MCF 10A (cell line): ENCODE measurements around the gene NFASC. TPM values are rescaled to one million over a fixed set of nuclear protein-coding genes. Genes with fewer than 3 reads are reported as not detected.

Source experiments
- BruUV-seq: library from RNA; stranded (reverse); fragments of 400-500 nt; replicated peaks from 2 replicates; lab custom pipeline; 2021; lab: Mats Ljungman, UMichigan
- CTCF ChIA-PET: fragments of 300-600 bp; sonication (Branson Sonifier 250); formaldehyde crosslinking; extraction: SDS; loops from one replicate; lab custom pipeline; 2021; ENCODE audit warnings: antibody characterized with exemption, inconsistent platforms; lab: Yijun Ruan, JAX
- POLR2A ChIA-PET: fragments of 300-600, 350-650 bp; sonication (Branson Sonifier 250); formaldehyde crosslinking; extraction: SDS; loops from one replicate; lab custom pipeline; 2020; ENCODE audit warnings: antibody characterized with exemption, inconsistent platforms; lab: Yijun Ruan, JAX
- DNase-seq: peaks from one replicate; pipeline ENCODE4 v3.0.0-alpha.2; 2018; ENCODE audit not compliant: unreplicated experiment
- H3K27ac Mint-ChIP-seq: one replicate; pipeline ENCODE4 v1.8.0; 2022; ENCODE audit warnings: mild to moderate bottlenecking, low read depth, mixed read lengths; ENCODE audit not compliant: unreplicated experiment
- H3K27me3 Mint-ChIP-seq: one replicate; pipeline ENCODE4 v1.8.0; 2022; ENCODE audit warnings: mixed read lengths; ENCODE audit not compliant: insufficient read depth, unreplicated experiment
- H3K36me3 Mint-ChIP-seq: one replicate; pipeline ENCODE4 v1.8.0; 2022; ENCODE audit warnings: mild to moderate bottlenecking, moderate library complexity, mixed read lengths; ENCODE audit not compliant: insufficient read depth, unreplicated experiment
- H3K4me1 Mint-ChIP-seq: one replicate; pipeline ENCODE4 v1.8.0; 2022; ENCODE audit warnings: mixed read lengths; ENCODE audit not compliant: insufficient read depth, unreplicated experiment
- H3K4me3 Mint-ChIP-seq: one replicate; pipeline ENCODE4 v1.8.0; 2022; ENCODE audit warnings: mild to moderate bottlenecking, moderate library complexity, mixed read lengths; ENCODE audit not compliant: unreplicated experiment
- H3K9me3 Mint-ChIP-seq: one replicate; pipeline ENCODE4 v1.8.0; 2022; ENCODE audit warnings: mixed read lengths; ENCODE audit not compliant: unreplicated experiment
- intact Hi-C: fragments of 100-400 bp; cut with micrococcal nuclease; formaldehyde crosslinking; loops from 2 replicates; pipeline ENCODE4 v1.14.1; 2022
- total RNA-seq: library from RNA; stranded (reverse); gene quantifications from 2 replicates; pipeline ENCODE4 v1.2.3, GENCODE V29; 2022
- TF ChIP-seq, protein P1 (sequence below): fragments of 200-600 bp; IDR thresholded peaks from one replicate; pipeline ENCODE4 v1.8.0; 2022; ENCODE audit warnings: antibody characterized with exemption, mild to moderate bottlenecking; ENCODE audit not compliant: unreplicated experiment

Gene NFASC
- total RNA-seq, 1 experiment from 2014 or later, result 0.98 TPM

GRCh38 chr1:204980840-204981405 lies 110.3 kb downstream of the NFASC start:
- POLR2A ChIA-PET, result no interaction called here
- Mint-ChIP-seq H3K9me3 (no peaks in the 10 kb centered on the region), H3K27ac (no peak overlapping the region), H3K27me3 (peaks cover 62% of the 10 kb centered on the region), H3K36me3 (no peaks in the 10 kb centered on the region), H3K4me1 (no peaks in the 10 kb centered on the region), H3K4me3 (no peak overlapping the region)
- BruUV-seq, result no TSS peak
- CTCF ChIA-PET, result interaction anchor here (1.0 to 3.4 kb wide), 5 partner anchors 8 to 355 kb away, joined by 3 to 47 read pairs (median 6); no protein-coding TSS in a partner anchor
- no peak for DNase-seq
- intact Hi-C loops, result no loop called here
- TF ChIP-seq, protein P1, sequence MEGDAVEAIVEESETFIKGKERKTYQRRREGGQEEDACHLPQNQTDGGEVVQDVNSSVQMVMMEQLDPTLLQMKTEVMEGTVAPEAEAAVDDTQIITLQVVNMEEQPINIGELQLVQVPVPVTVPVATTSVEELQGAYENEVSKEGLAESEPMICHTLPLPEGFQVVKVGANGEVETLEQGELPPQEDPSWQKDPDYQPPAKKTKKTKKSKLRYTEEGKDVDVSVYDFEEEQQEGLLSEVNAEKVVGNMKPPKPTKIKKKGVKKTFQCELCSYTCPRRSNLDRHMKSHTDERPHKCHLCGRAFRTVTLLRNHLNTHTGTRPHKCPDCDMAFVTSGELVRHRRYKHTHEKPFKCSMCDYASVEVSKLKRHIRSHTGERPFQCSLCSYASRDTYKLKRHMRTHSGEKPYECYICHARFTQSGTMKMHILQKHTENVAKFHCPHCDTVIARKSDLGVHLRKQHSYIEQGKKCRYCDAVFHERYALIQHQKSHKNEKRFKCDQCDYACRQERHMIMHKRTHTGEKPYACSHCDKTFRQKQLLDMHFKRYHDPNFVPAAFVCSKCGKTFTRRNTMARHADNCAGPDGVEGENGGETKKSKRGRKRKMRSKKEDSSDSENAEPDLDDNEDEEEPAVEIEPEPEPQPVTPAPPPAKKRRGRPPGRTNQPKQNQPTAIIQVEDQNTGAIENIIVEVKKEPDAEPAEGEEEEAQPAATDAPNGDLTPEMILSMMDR, result no peak

- intact Hi-C loops, result no loop called here
- H3K36me3 Mint-ChIP-seq, result no peaks in the 10 kb centered on the region
- CTCF ChIA-PET, result interaction anchor here (14.2 kb wide), 1 partner anchor 79 kb away, joined by 331 read pairs; no protein-coding TSS in a partner anchor
- H3K27ac Mint-ChIP-seq, result no peak overlapping the region
- POLR2A ChIA-PET, result no interaction called here
- H3K9me3 Mint-ChIP-seq, result no peaks in the 10 kb centered on the region
- no peak overlapping the region for H3K4me3 Mint-ChIP-seq
- H3K27me3 Mint-ChIP-seq, result peaks cover 80% of the 10 kb centered on the region
- no TSS peak for BruUV-seq
- H3K4me1 Mint-ChIP-seq, result no peaks in the 10 kb centered on the region
- DNase-seq, result no peak
- TF ChIP-seq, protein P1, result no peak
Observed at GRCh38 chr1:204983136-204983535, 112.5 kb downstream of the NFASC start.

GRCh38 chr1:204983881-204984280 lies 113.2 kb downstream of the NFASC start:
- ChIA-PET CTCF (interaction anchor here (0.7 to 14.2 kb wide), 5 partner anchors 8 to 272 kb away, joined by 3 to 331 read pairs (median 12); no protein-coding TSS in a partner anchor), POLR2A (no interaction called here)
- Mint-ChIP-seq H3K27ac (no peak overlapping the region), H3K9me3 (no peaks in the 10 kb centered on the region), H3K27me3 (peaks cover 88% of the 10 kb centered on the region), H3K4me1 (no peaks in the 10 kb centered on the region), H3K36me3 (no peaks in the 10 kb centered on the region), H3K4me3 (no peak overlapping the region)
- intact Hi-C loops, result no loop called here
- DNase-seq, result no peak
- TF ChIP-seq, protein P1, result no peak
- BruUV-seq, result no TSS peak

DNA sequence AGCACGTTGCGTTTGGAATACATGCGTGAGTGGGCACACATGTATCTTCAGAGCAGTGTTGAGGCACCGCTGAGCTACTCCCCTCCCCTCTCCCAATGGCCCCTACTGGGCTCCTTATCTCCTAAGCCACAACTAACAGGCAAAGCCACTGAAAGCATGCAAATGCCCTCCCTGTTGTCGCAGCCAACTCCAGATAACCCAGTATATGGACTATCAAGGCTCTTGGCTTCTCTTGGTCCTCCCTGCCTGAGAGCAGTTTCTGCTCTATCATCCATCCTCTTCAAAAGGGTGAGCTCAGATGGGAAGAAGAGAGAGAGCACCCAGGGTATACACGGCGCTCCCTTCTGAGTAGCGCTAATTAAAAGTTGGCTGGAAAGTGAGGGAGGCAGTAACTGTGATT lies 113.8 kb downstream of the NFASC start:
- H3K36me3 Mint-ChIP-seq, result no peaks in the 10 kb centered on the region
- DNase-seq, result no peak
- no peaks in the 10 kb centered on the region for H3K9me3 Mint-ChIP-seq
- H3K4me3 Mint-ChIP-seq, result no peak overlapping the region
- no peaks in the 10 kb centered on the region for H3K4me1 Mint-ChIP-seq
- intact Hi-C loops, result no loop called here
- H3K27me3 Mint-ChIP-seq, result peaks cover 94% of the 10 kb centered on the region
- BruUV-seq, result no TSS peak
- ChIA-PET POLR2A (no interaction called here), CTCF (interaction anchor here (0.5 to 14.2 kb wide), 12 partner anchors 8 to 480 kb away, joined by 3 to 331 read pairs (median 4); no protein-coding TSS in a partner anchor)
- TF ChIP-seq, protein P1, result no peak
- no peak overlapping the region for H3K27ac Mint-ChIP-seq
